ENCODE data around the gene UMAD1. TPM values are rescaled to one million over a fixed set of nuclear protein-coding genes. Genes with fewer than 3 reads are reported as not detected.

UMAD1 gene
- 4.4 and 9.7 TPM in 2 replicates for total RNA-seq (ENCODE audit: low replicate concordance)

GRCh38 chr7:7640221-7641128, at the start of gene UMAD1:
UMAD1 (plus strand) TSS chr7:7640752; CDS start chr7:7673372, 32,620 bp downstream.

DNA sequence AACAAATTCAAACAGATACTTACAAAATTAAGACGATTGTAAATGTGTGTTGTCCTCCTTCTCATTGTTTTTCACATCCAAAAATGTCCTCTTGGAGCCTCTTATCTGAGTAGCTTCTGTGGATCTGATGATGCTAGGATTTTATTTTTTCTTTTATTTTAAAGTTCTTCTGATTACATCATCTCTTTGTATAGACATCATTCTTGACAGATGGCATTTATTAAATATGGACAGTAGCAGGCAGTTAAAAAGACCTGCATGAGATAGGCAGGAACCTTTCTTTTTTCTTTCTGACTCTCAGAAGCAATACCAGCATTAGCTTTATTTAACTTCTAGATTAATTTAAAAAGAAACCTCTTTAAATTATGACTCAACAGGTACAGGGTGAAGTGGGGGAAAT, 77.9 kb downstream of the UMAD1 start, which contains the start of gene RPA3:
TSS of gene RPA3 (minus strand) at position 116 of the 400 bp plus-strand sequence. CDS start 78,189 bp downstream, outside the sequence.

Other genes starting within 250 kb of the UMAD1 start
- gene COL28A1, start 104.9 kb upstream of the UMAD1 start, total RNA-seq (ENCODE audit: low replicate concordance) = not detected in 2 replicates
- gene MIOS, start 73.9 kb upstream of the UMAD1 start, total RNA-seq (ENCODE audit: low replicate concordance) = 11.9 and 18.9 TPM in 2 replicates
- gene RPA3, start 77.9 kb downstream of the UMAD1 start, total RNA-seq (ENCODE audit: low replicate concordance) = 12.2 and 19.2 TPM in 2 replicates